Transverse colon (tissue), 4 donors: ENCODE measurements around the gene NR3C2. TPM values are rescaled to one million over a fixed set of nuclear protein-coding genes. Genes with fewer than 3 reads are reported as not detected.

Experiments used
- DNase-seq: peaks from one replicate; pipeline ENCODE4 v3.0.0-alpha.2; 2019
- H3K27ac ChIP-seq, 4 donors: fragments of 200-600 bp; sonication (generic); 2 replicates each; pipeline ENCODE4 v1.5.1; 2016 to 2018; ENCODE audit warnings: inconsistent platforms in 4 of 4
- H3K27me3 ChIP-seq: fragments of 200-600 bp; sonication (generic); 2 replicates; pipeline ENCODE4 v1.5.1; 2017; ENCODE audit warnings: inconsistent platforms
- H3K36me3 ChIP-seq, 4 donors: fragments of 200-600 bp; sonication (generic); 2 replicates each; pipeline ENCODE4 v1.5.1; 2017 to 2019; ENCODE audit warnings: inconsistent platforms in 4 of 4
- H3K4me1 ChIP-seq, 4 donors: fragments of 200-600 bp; sonication (generic); 2 replicates each; pipeline ENCODE4 v1.5.1; 2017 to 2020; ENCODE audit warnings: inconsistent platforms in 4 of 4
- H3K4me3 ChIP-seq, 4 donors: fragments of 200-600 bp; sonication (generic); 1 replicate in 1 of 4; 2 replicates in 3 of 4; pipeline versions ENCODE4 v1.5.1 to v1.6.1; 2017 to 2019; ENCODE audit warnings: inconsistent platforms in 4 of 4
- H3K9me3 ChIP-seq, 2 donors: fragments of 200-600 bp; sonication (generic); 2 replicates each; pipeline ENCODE4 v1.5.1; 2017 to 2019; ENCODE audit warnings: inconsistent platforms in 2 of 2
- EP300 ChIP-seq: sonication (generic); formaldehyde crosslinking; IDR thresholded peaks from one replicate; pipeline ENCODE4 v1.6.1; 2017; ENCODE audit warnings: antibody characterized with exemption, low read depth
- POLR2A ChIP-seq: fragments of 450-650 bp; IDR thresholded peaks from one replicate; pipeline ENCODE4 v1.6.1; 2016; ENCODE audit warnings: antibody characterized with exemption, mild to moderate bottlenecking, moderate library complexity
- POLR2AphosphoS5 ChIP-seq, 3 donors: sonication (generic); formaldehyde crosslinking; IDR thresholded peaks; one replicate each; pipeline ENCODE4 v1.6.1; 2016; ENCODE audit warnings: antibody characterized with exemption in 3 of 3
- WGBS, 2 donors: methylation state at CpG; one replicate each; pipeline ENCODE4 v1.1.5; 2018; ENCODE audit warnings: low coverage in 1 of 2; 5-methylcytosine and 5-hydroxymethylcytosine counted together
- in situ Hi-C, 4 donors: fragments of 200-750 bp; cut with MboI; loops; one replicate each; pipeline versions ENCODE4 v1.15.0 to v1.15.1; 2017; ENCODE audit warnings: low sequenced_read_pairs in 3 of 4, low pct_ligation_motif_present in 1 of 4, low pct_unique_long_range_greater_than_20kb in 1 of 4
- intact Hi-C: fragments of 100-400 bp; cut with DNase I; formaldehyde crosslinking; loops from one replicate; pipeline ENCODE4 v1.15.1; 2023; ENCODE audit warnings: low total_unique reads
- total RNA-seq, 4 donors: library from RNA; depleted of rRNA; stranded (reverse); fragments of >200 nt; gene quantifications; one replicate each; pipeline ENCODE4 v1.1.0, GENCODE V29; 2016
- TF ChIP-seq, protein P1 (sequence below), 5 experiments: fragments of 200-600 bp in 3 of 5; fragments of 450-650 bp in 2 of 5; sonication (generic) in 3 of 5; IDR thresholded peaks; 1 replicate in 2 of 5; 2 replicates in 3 of 5; pipeline ENCODE4 v1.5.1; 2016 to 2017; ENCODE audit warnings: antibody characterized with exemption in 5 of 5, inconsistent platforms in 3 of 5, mild to moderate bottlenecking in 2 of 5, moderate library complexity in 1 of 5

NR3C2 gene
- total RNA-seq, 4 donors from 2014 or later, result 55.5 to 147 (median 125) TPM

DNA sequence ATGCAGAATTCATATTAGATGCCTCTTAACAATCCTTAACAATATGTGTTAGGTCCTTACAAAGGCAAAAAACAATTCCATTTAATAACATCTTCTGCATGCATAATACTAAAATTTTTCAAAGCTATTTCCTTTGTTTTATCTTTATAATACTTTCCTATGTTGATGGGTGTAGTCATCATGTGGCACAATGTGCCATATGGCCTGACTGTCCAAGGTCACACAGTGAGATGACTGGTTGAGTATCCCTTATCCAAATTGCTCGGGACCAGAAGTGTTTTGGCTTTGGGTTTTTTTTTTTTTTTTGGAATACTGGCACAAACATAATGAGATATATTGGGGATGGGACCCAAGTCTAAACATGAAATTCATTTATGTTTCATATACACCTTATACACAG is 77.7 kb downstream of the NR3C2 start:
- H3K27me3 ChIP-seq, result no peaks in the 10 kb centered on the region
- in situ Hi-C loops, result no loop called here
- 54 to 65% methylated on average over 1 of the region's 1 CpG for WGBS, 2 donors
- H3K27ac ChIP-seq, result no peak overlapping the region
- no peaks in the 10 kb centered on the region for H3K36me3 ChIP-seq
- no peak overlapping the region for H3K4me3 ChIP-seq
- DNase-seq, result no peak
- no peaks in the 10 kb centered on the region for H3K9me3 ChIP-seq
- TF ChIP-seq POLR2AphosphoS5 (IDR thresholded peaks at IDR 0.05) (no peak), EP300 (no peak), POLR2A (no peak)
- TF ChIP-seq, protein P1, sequence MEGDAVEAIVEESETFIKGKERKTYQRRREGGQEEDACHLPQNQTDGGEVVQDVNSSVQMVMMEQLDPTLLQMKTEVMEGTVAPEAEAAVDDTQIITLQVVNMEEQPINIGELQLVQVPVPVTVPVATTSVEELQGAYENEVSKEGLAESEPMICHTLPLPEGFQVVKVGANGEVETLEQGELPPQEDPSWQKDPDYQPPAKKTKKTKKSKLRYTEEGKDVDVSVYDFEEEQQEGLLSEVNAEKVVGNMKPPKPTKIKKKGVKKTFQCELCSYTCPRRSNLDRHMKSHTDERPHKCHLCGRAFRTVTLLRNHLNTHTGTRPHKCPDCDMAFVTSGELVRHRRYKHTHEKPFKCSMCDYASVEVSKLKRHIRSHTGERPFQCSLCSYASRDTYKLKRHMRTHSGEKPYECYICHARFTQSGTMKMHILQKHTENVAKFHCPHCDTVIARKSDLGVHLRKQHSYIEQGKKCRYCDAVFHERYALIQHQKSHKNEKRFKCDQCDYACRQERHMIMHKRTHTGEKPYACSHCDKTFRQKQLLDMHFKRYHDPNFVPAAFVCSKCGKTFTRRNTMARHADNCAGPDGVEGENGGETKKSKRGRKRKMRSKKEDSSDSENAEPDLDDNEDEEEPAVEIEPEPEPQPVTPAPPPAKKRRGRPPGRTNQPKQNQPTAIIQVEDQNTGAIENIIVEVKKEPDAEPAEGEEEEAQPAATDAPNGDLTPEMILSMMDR (IDR thresholded peaks at IDR 0.05), result no peak
- H3K4me1 ChIP-seq, result peaks cover 0 to 5% (median 2%) of the 10 kb centered on the region in 4 donors
- intact Hi-C loops, result no loop called here

DNA sequence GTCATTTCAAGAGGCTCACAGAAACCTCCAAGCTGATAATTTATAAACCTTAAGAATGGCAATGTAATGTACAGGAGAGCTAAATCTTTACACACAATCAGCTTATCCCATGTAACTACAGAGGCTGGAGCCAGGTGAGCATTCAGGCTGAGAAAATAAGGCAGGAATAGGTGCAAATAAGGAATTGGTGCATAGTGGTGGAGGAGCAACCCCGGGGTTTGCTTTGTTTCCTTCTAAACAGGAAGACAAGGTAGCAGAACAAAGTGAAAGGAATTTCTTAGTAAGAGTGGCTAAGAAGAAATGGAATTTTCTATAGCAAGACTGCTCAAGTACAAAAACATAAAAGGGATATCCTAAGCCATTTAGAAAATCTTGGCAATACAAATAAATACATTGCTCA is 82.4 kb downstream of the NR3C2 start:
- 42 to 64% methylated on average over 1 of the region's 1 CpG for WGBS, 2 donors
- TF ChIP-seq POLR2A, result no peak
- no peak for TF ChIP-seq EP300
- TF ChIP-seq POLR2AphosphoS5 (IDR thresholded peaks at IDR 0.05), result no peak
- TF ChIP-seq, protein P1 (IDR thresholded peaks at IDR 0.05), result no peak
- in situ Hi-C loops, result no loop called here

DNA sequence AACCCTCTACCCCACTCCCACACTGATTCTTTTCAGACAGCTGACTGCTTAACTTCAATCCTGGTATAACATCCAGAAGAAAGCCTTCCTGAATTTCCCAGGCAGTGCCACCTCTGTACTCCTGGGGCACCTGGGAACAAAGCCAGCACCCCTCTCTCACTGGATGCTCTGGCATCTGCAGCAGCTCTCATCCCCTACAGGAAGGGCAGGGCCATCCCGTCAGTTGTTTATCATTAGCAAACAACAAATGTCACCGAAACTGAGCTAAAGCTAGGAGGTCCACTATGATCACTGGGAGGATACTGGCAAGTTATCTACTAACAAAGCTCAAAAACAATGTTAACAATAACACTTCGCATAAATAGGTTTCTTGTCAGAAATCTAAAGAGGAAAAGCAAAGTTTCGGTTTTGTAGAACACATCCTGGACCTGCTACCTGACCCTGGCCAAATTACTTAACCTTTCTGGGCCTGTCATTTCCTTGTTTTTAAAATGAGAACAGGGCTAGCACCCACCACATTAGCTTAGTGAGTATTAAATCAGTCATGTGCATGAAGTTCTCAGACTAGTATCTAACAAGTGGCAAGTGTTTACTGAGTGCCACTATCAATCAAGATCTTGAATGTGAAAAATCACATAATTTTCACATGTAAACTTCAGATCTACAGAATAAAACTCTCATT is 86.6 kb downstream of the NR3C2 start:
- intact Hi-C loops (no loop called here), in situ Hi-C loops (no loop called here)
- no peak overlapping the region for H3K27ac ChIP-seq
- H3K4me1 ChIP-seq, result peaks cover 0 to 9% (median 3%) of the 10 kb centered on the region in 4 donors
- H3K4me3 ChIP-seq, result no peak overlapping the region
- DNase-seq, result no peak
- no peaks in the 10 kb centered on the region for H3K36me3 ChIP-seq
- no peak for TF ChIP-seq POLR2AphosphoS5 (IDR thresholded peaks at IDR 0.05)
- TF ChIP-seq, protein P1 (IDR thresholded peaks at IDR 0.05), result no peak
- no peak for TF ChIP-seq POLR2A
- no peak for TF ChIP-seq EP300
- H3K27me3 ChIP-seq, result no peaks in the 10 kb centered on the region
- 30 to 48% methylated on average over 3 to 4 of the region's 4 CpGs for WGBS, 2 donors
- H3K9me3 ChIP-seq, result no peaks in the 10 kb centered on the region

More for the DNA sequence above, 82.4 kb downstream of the NR3C2 start:
- DNase-seq, result no peak
- Histone ChIP-seq H3K27ac (no peak overlapping the region), H3K4me1 (peaks cover 0 to 10% (median 4%) of the 10 kb centered on the region in 4 donors), H3K36me3 (no peaks in the 10 kb centered on the region), H3K4me3 (no peak overlapping the region), H3K27me3 (no peaks in the 10 kb centered on the region), H3K9me3 (no peaks in the 10 kb centered on the region)
- intact Hi-C loops, result no loop called here

DNA sequence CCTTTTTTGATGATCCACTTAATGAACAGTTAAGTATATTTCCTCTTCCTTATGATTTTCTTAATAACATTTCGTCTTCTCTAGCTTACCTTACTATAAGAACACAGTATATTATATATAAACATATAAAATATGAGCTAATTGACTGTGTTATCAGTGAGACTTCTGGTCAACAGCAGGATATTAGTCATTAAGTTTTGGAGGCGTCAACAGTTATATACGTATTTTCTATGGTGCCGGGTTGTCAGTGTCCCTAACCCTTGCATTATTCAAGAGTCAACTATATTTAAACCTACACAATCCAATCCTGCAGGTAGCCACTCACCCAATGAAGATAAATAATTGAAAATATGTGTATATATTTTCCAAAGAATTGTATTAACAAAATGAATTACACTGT is 88.0 kb downstream of the NR3C2 start:
- Histone ChIP-seq H3K9me3 (no peaks in the 10 kb centered on the region), H3K36me3 (no peaks in the 10 kb centered on the region), H3K27ac (no peak overlapping the region), H3K4me1 (peaks cover 0 to 13% (median 3%) of the 10 kb centered on the region in 4 donors), H3K27me3 (no peaks in the 10 kb centered on the region), H3K4me3 (no peak overlapping the region)
- TF ChIP-seq, protein P1 (IDR thresholded peaks at IDR 0.05), result no peak
- TF ChIP-seq POLR2A, result no peak
- no peak for TF ChIP-seq POLR2AphosphoS5 (IDR thresholded peaks at IDR 0.05)
- TF ChIP-seq EP300, result no peak
- in situ Hi-C loops, result no loop called here
- DNase-seq, result no peak
- 95 to 100% methylated on average over 4 of the region's 4 CpGs for WGBS, 2 donors
- intact Hi-C loops, result no loop called here
